Stimulated activated naive CD8-positive, alpha-beta T cell treated with anti-CD3 and anti-CD28 coated beads, Interleukin-15, amount 100 ng/mL, for 72 hours (primary cell): ENCODE results near the gene YJU2.

Source experiments
- ATAC-seq: fragments of 150-1000 bp; cut with Tn5 transposase; 2 replicates; pipeline ENCODE4 v1.10.0; 2021; ENCODE audit warnings: mild to moderate bottlenecking, moderate library complexity
- DNase-seq, 2 donors: peaks; one replicate each; pipeline ENCODE4 v3.0.0; 2021 to 2022
- H3K27ac Mint-ChIP-seq, 2 donors: one replicate each; pipeline ENCODE4 v1.8.0; 2022; ENCODE audit warnings: mild to moderate bottlenecking in 2 of 2, mixed read lengths in 2 of 2, moderate library complexity in 2 of 2
- H3K27me3 Mint-ChIP-seq: one replicate; pipeline ENCODE4 v1.8.0; 2022; ENCODE audit warnings: mixed read lengths
- H3K4me1 Mint-ChIP-seq: one replicate; pipeline ENCODE4 v1.8.0; 2022; ENCODE audit warnings: mild to moderate bottlenecking, mixed read lengths
- H3K4me3 Mint-ChIP-seq, 2 donors: one replicate each; pipeline ENCODE4 v1.8.0; 2022; ENCODE audit warnings: mild to moderate bottlenecking in 2 of 2, mixed read lengths in 2 of 2, moderate library complexity in 1 of 2
- H3K9me3 Mint-ChIP-seq, 2 donors: one replicate each; pipeline ENCODE4 v1.8.0; 2022; ENCODE audit warnings: mixed read lengths in 2 of 2

Gene YJU2

DNA sequence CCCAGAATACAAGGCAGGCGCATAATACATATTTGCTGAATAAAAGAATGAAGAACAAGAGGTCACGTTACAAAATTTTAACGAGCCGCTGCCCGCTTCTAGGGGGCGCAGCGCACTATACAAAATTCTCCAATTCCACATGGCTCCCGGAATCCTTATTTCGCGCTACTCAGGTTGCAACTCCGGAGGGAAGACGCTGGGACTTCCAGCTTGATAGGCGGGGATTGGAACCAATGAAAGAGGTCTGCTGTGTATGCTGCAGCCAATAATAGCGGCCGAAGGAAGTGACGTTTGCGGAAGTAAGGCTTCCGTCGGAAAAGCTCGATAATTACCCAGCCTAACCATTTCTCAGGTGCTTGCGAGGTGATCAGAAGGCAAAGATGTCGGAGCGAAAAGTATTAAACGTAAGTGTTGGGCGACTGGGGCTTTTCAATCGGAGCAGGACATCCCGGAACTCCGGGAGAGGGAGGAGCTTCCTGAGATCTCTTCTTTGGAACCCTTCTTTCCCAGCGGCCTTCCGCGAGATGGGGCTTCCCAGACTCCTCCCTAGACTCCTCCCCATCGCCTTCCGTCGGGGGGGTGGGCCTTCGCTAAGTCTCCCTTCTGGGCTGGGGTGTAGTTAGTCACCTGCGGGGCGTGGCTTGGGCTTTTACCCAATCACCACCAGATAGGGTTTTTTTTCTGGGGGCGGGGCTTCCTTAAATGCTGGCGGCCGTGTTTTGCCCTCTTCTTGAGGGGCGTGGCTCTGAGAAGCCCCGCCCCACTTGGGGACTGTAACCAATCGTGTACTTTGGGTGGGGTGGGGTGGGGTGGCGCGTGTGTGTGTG is at the start of gene YJU2:
Gene YJU2 (plus strand): TSS at position 314 of the 827 bp plus-strand sequence. CDS start 67 bp downstream, at position 381.
- DNase-seq: peak; percentile 98
- Mint-ChIP-seq H3K4me1 (peaks cover 21% of the 10 kb centered on the region), H3K4me3 (peak within 1 kb of the TSS; percentile 88 to 90), H3K9me3 (peaks cover 0 to 2% of the 10 kb centered on the region in 2 donors), H3K27me3 (no peaks in the 10 kb centered on the region), H3K27ac (peak within 1 kb of the TSS; percentile 99)
- peak; percentile 97 for ATAC-seq

GRCh38 chr19:4197228-4197624 is 49.7 kb upstream of the YJU2 start:
- H3K27ac Mint-ChIP-seq: no peak overlapping the region
- peaks cover 12% of the 10 kb centered on the region for H3K4me1 Mint-ChIP-seq
- DNase-seq: no peak
- peaks cover 12% of the 10 kb centered on the region in 2 donors for H3K9me3 Mint-ChIP-seq
- peaks cover 82% of the 10 kb centered on the region for H3K27me3 Mint-ChIP-seq
- ATAC-seq: no peak
- H3K4me3 Mint-ChIP-seq: peak overlapping the region in 1 of 2 donors; percentile 13

- Mint-ChIP-seq H3K27me3 (peaks cover 82% of the 10 kb centered on the region), H3K4me3 (no peak overlapping the region)
- peak; percentile 45 for ATAC-seq
Observed at GRCh38 chr19:4197625-4198466, 49.0 kb upstream of the YJU2 start.

GRCh38 chr19:4198467-4199126 is 48.3 kb upstream of the YJU2 start:
- peaks cover 12% of the 10 kb centered on the region in 2 donors for H3K9me3 Mint-ChIP-seq
- ATAC-seq (peak; percentile 35), DNase-seq (no peak)
- peaks cover 75% of the 10 kb centered on the region for H3K27me3 Mint-ChIP-seq
- no peak overlapping the region for H3K4me3 Mint-ChIP-seq
- no peak overlapping the region for H3K27ac Mint-ChIP-seq
- peaks cover 12% of the 10 kb centered on the region for H3K4me1 Mint-ChIP-seq

More at GRCh38 chr19:4197625-4198466, 49.0 kb upstream of the YJU2 start:
- no peak overlapping the region for H3K27ac Mint-ChIP-seq
- peaks cover 12% of the 10 kb centered on the region in 2 donors for H3K9me3 Mint-ChIP-seq
- peak; percentile 31 to 34 for DNase-seq
- peaks cover 12% of the 10 kb centered on the region for H3K4me1 Mint-ChIP-seq

DNA sequence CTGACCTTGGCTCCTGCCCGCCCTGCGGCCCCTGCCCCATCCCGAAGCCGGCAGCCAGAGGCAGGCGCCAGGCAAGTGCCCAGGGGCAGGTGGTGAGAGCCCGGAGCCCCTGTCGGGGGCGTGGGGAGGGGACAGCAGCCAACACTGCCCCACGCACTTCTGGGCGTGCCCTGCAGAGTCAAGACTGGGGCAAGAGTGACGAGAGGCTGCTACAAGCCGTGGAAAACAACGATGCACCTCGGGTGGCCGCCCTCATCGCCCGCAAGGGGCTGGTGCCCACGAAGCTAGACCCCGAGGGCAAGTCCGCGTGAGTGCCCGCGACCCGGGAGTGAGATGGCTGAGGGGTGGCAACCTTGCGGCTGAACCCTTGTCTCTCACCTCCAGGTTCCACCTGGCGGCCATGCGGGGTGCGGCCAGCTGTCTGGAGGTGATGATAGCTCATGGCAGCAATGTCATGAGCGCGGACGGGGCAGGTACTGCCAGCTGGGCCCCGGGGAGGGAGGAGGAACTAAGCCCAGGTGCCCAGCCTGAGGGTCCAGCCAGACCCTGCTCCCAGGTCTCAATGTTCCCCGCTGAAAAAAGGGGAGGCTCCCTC is 47.1 kb upstream of the YJU2 start:
- Mint-ChIP-seq H3K27me3 (peaks cover 72% of the 10 kb centered on the region), H3K4me3 (no peak overlapping the region), H3K4me1 (peaks cover 19% of the 10 kb centered on the region), H3K27ac (no peak overlapping the region), H3K9me3 (peaks cover 12% of the 10 kb centered on the region in 2 donors)
- DNase-seq: no peak
- ATAC-seq: no peak

DNA sequence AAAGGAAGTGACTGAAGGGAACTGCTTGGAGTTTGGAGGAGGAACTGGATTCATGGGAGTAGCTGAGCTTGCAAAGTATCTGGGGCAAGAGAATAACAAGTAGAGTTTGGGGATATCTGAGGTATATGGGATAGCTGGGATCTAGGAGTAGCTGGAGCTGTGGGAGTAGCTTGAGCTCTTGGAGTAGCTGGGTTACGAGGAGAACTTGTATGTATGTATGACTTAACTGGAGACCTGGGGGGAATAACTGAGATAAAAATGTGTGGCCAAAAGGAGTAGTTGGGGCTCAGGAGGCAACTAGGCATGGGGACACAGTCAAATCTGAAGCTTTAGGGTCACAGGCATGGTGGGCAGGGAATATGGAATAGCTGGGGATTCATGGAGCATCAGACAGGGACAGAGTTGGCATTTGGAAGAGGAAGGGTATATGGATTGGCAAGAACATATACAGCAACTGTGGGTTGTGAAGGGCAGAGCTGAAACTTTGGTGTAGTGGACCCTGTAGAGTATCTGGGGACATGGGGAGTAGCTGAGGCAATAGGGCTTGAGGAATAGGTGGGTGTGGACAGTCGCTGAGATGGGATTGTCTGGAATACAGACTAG is 45.8 kb upstream of the YJU2 start:
- H3K27ac Mint-ChIP-seq: no peak overlapping the region
- DNase-seq (no peak), ATAC-seq (no peak)
- peaks cover 19% of the 10 kb centered on the region for H3K4me1 Mint-ChIP-seq
- no peak overlapping the region for H3K4me3 Mint-ChIP-seq
- peaks cover 60% of the 10 kb centered on the region for H3K27me3 Mint-ChIP-seq
- H3K9me3 Mint-ChIP-seq: peaks cover 12% of the 10 kb centered on the region in 2 donors

GRCh38 chr19:4201798-4202197 is 45.1 kb upstream of the YJU2 start:
- Mint-ChIP-seq H3K27ac (no peak overlapping the region), H3K27me3 (peaks cover 56% of the 10 kb centered on the region), H3K9me3 (peaks cover 11 to 12% of the 10 kb centered on the region in 2 donors), H3K4me3 (no peak overlapping the region), H3K4me1 (peaks cover 19% of the 10 kb centered on the region)
- no peak for ATAC-seq
- no peak for DNase-seq

- H3K4me1 Mint-ChIP-seq: peaks cover 7% of the 10 kb centered on the region
- H3K27me3 Mint-ChIP-seq: peaks cover 21% of the 10 kb centered on the region
- ATAC-seq: no peak
- no peaks in the 10 kb centered on the region for H3K9me3 Mint-ChIP-seq
- H3K4me3 Mint-ChIP-seq: no peak overlapping the region
- no peak overlapping the region for H3K27ac Mint-ChIP-seq
- no peak for DNase-seq
Observed at GRCh38 chr19:4206818-4207484, 39.9 kb upstream of the YJU2 start.

- DNase-seq: no peak
- Mint-ChIP-seq H3K4me3 (no peak overlapping the region), H3K9me3 (no peaks in the 10 kb centered on the region), H3K27ac (no peak overlapping the region), H3K27me3 (peaks cover 28% of the 10 kb centered on the region), H3K4me1 (peaks cover 7% of the 10 kb centered on the region)
- no peak for ATAC-seq
Observed at GRCh38 chr19:4208385-4209094, 38.3 kb upstream of the YJU2 start.

GRCh38 chr19:4210166-4210731 is 36.6 kb upstream of the YJU2 start:
- DNase-seq (no peak), ATAC-seq (no peak)
- Mint-ChIP-seq H3K4me1 (no peaks in the 10 kb centered on the region), H3K27ac (no peak overlapping the region), H3K27me3 (peaks cover 20% of the 10 kb centered on the region), H3K9me3 (no peaks in the 10 kb centered on the region), H3K4me3 (no peak overlapping the region)

GRCh38 chr19:4213116-4213515 is 33.8 kb upstream of the YJU2 start:
- Mint-ChIP-seq H3K27ac (peak overlapping the region in 1 of 2 donors; percentile 69), H3K4me3 (no peak overlapping the region), H3K4me1 (no peaks in the 10 kb centered on the region), H3K27me3 (peaks cover 7% of the 10 kb centered on the region), H3K9me3 (peaks cover 0 to 8% of the 10 kb centered on the region in 2 donors)
- ATAC-seq (no peak), DNase-seq (no peak)

DNA sequence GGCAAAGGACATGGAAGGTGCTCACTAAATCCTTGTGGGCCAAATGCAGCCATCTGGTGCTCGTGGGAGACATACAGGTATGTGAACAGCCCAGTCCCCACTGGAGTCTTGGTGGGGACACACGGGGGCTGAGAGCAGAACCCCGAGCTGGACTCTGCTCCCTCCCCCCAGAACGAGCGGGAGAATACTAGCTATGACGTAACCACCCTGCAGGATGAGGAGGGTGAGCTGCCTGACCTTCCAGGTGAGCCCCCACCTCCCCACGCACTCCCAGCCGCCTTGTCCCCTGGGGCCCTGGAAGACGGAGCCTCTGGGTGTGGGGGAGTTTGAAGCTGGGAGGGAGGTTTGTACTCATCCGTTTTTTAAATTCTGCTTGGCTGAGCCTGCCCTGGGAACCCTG is 31.1 kb upstream of the YJU2 start:
- Mint-ChIP-seq H3K9me3 (peaks cover 0 to 8% of the 10 kb centered on the region in 2 donors), H3K4me1 (no peaks in the 10 kb centered on the region), H3K27me3 (peaks cover 7% of the 10 kb centered on the region), H3K4me3 (no peak overlapping the region), H3K27ac (no peak overlapping the region)
- ATAC-seq (no peak), DNase-seq (no peak)

- Mint-ChIP-seq H3K27me3 (peaks cover 7% of the 10 kb centered on the region), H3K9me3 (peaks cover 0 to 8% of the 10 kb centered on the region in 2 donors), H3K4me1 (no peaks in the 10 kb centered on the region), H3K4me3 (no peak overlapping the region), H3K27ac (no peak overlapping the region)
- DNase-seq (no peak), ATAC-seq (no peak)
Observed at GRCh38 chr19:4216846-4217245, 30.0 kb upstream of the YJU2 start.
